ENCODE measurements around the gene PAPPA2.

GRCh38 chr1:176579087-176579486 lies 116.1 kb downstream of the PAPPA2 start:
- TF ChIP-seq CTCF (IDR thresholded peaks at IDR 0.05) = no peak
- no peak for TF ChIP-seq POLR2A (IDR thresholded peaks at IDR 0.05)

All from lower leg skin (tissue), 3 donors.